Pancreas (tissue), 10 donors: ENCODE results near the gene ST6GALNAC3. TPM values are rescaled to one million over a fixed set of nuclear protein-coding genes. Genes with fewer than 3 reads are reported as not detected.

ENCODE experiments used
- ATAC-seq, 4 donors: fragments of 200-7000 bp; cut with Tn5 transposase; one replicate each; pipeline versions ENCODE4 v1.8.0 to v1.9.1; 2020; ENCODE audit warnings: mild to moderate bottlenecking in 4 of 4, moderate library complexity in 4 of 4
- DNase-seq, 6 donors: peaks; one replicate each; pipeline ENCODE4 v3.0.0-alpha.2; 2020
- FAIRE-seq: peaks from 2 replicates; lab custom pipeline; 2012; peaks lifted over from hg19 to GRCh38; lab: Jason Lieb, UNC
- H3K27ac ChIP-seq, 4 donors: fragments of 200-600 bp; sonication (generic); 1 replicate in 3 of 4; 2 replicates in 1 of 4; pipeline versions ENCODE4 v1.5.0 to v1.8.0; 2020
- H3K27me3 ChIP-seq, 4 donors: fragments of 200-600 bp; one replicate each; pipeline ENCODE4 v1.8.0; 2021
- H3K36me3 ChIP-seq, 3 donors: fragments of 200-600 bp; sonication (generic) in 1 of 3; one replicate each; pipeline versions ENCODE4 v1.5.0 to v1.8.0; 2020 to 2021
- H3K4me1 ChIP-seq, 3 donors: fragments of 200-600 bp; one replicate each; pipeline ENCODE4 v1.8.0; 2021
- H3K4me3 ChIP-seq, 4 donors: fragments of 200-600 bp; sonication (generic) in 2 of 4; one replicate each; pipeline versions ENCODE4 v1.5.0 to v1.8.0; 2020 to 2021
- H3K9me3 ChIP-seq, 4 donors: fragments of 200-600 bp; one replicate each; pipeline ENCODE4 v1.8.0; 2021
- WGBS, 2 donors: extraction: QIAGEN DNeasy Blood & Tissue Kit; methylation state at CpG; one replicate each; pipeline ENCODE4 v1.1.7; 2013; 5-methylcytosine and 5-hydroxymethylcytosine counted together
- intact Hi-C, 3 donors: fragments of 100-400 bp; cut with DNase I; formaldehyde crosslinking; loops; one replicate each; pipeline versions ENCODE4 v1.11.1 to v1.14.2; 2022
- polyA plus RNA-seq, 2 donors: library from polyadenylated mRNA; stranded (reverse); fragments of 200-250 nt; gene quantifications; one replicate each; pipeline ENCODE4 v1.2.3, GENCODE V29; 2013
- total RNA-seq, 6 donors: library from RNA; stranded (reverse); fragmentation: NEBNext Ultra II Directional in 4 of 6; extraction: Animal tissue kit (Norgen Biotek cat#: 25700) in 4 of 6; gene quantifications; one replicate each; pipeline versions ENCODE4 v1.2.1 to v1.2.4, GENCODE V29; 2021 to 2023
- TF ChIP-seq, protein P1 (sequence below), 4 donors: fragments of 200-600 bp; sonication (generic) in 3 of 4; IDR thresholded peaks; one replicate each; pipeline versions ENCODE4 v1.5.0 to v1.8.0; 2021; ENCODE audit warnings: antibody characterized with exemption in 4 of 4
- donor health status: healthy with polysubstance abuse.
- donor health status: DM: no; HTN: no; CAD: no; lungs with moderate emphysema.
- donor health status: DM: no; HTN: no; CAD: no.
- donor health status: control.
- donor health status: control.
- donor health status: Bipolar disorder and iron deficiency.
- donor health status: DM: yes; HTN: yes; CAD: no.
- donor health status: DM: no; HTN: no; CAD: no.
- donor health status: DM: no; HTN: no; CAD: no.
- donor health status: DM: yes; HTN: yes; CAD: no.

Gene ST6GALNAC3
- total and polyA plus RNA-seq, 8 donors, result 0.35 to 2.0 (median 0.80) TPM

GRCh38 chr1:76576876-76577524 lies 502.5 kb downstream of the ST6GALNAC3 start:
- Histone ChIP-seq H3K4me3 (no peak overlapping the region), H3K27me3 (no peaks in the 10 kb centered on the region), H3K27ac (no peak overlapping the region), H3K9me3 (no peaks in the 10 kb centered on the region), H3K4me1 (no peaks in the 10 kb centered on the region), H3K36me3 (no peaks in the 10 kb centered on the region)
- FAIRE-seq, result no peak
- WGBS, 2 donors, result 81 to 86% methylated on average over 3 of the region's 3 CpGs
- ATAC-seq, result no peak
- DNase-seq, result no peak
- intact Hi-C loops, result no loop called here
- TF ChIP-seq, protein P1, sequence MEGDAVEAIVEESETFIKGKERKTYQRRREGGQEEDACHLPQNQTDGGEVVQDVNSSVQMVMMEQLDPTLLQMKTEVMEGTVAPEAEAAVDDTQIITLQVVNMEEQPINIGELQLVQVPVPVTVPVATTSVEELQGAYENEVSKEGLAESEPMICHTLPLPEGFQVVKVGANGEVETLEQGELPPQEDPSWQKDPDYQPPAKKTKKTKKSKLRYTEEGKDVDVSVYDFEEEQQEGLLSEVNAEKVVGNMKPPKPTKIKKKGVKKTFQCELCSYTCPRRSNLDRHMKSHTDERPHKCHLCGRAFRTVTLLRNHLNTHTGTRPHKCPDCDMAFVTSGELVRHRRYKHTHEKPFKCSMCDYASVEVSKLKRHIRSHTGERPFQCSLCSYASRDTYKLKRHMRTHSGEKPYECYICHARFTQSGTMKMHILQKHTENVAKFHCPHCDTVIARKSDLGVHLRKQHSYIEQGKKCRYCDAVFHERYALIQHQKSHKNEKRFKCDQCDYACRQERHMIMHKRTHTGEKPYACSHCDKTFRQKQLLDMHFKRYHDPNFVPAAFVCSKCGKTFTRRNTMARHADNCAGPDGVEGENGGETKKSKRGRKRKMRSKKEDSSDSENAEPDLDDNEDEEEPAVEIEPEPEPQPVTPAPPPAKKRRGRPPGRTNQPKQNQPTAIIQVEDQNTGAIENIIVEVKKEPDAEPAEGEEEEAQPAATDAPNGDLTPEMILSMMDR (IDR thresholded peaks at IDR 0.05), result no peak

DNA sequence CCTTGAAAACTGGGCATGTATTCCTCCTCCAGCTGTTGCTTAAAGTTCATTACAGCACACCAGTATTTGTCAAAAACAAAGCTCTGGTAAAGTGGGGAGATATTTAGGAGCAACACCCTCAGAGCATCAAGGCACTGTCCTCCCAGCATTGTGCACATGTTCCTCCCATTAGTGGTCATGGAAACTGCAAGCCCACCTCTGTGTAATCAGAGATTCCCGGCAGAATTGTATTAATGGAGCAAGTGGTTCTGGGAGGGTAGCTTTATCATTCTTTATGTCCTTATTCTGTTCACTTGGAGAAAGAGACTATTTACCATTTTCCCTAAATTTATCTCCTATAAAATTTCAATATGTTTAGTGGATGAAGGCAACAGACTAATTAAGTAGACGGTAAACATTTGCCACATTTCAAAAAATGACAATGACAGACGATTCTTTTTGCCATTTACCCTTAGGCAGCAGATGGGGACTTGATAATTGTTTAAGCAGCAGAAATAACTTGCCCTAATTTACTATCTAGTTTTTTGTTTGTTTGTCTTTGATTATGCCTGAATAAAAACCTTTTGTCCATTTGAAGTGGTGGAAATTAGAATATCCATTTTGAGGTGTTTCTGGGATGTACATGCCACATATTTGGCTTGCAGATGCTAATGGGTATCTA lies 503.1 kb downstream of the ST6GALNAC3 start:
- FAIRE-seq, result no peak
- H3K4me3 ChIP-seq, result no peak overlapping the region
- WGBS, 2 donors, result 53 to 68% methylated on average over 3 of the region's 3 CpGs

DNA sequence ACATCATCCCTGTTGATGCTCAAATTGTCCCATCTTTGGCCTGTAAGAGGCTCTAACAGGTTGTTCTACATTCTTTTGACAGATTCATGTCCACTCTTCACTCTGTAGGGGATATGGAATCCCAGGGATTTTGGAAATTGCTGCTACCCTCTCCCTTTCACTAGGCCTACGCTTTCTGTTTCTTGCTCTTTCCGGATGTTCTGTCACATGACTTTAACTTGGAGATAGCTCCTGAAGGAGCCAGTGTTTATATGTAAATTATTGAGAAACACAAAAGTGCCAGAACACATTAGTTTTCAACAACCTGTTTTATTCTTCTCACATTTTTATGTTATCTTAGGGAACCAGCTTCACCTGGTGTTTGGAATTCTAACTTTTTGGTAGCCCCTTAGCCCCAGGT lies 505.7 kb downstream of the ST6GALNAC3 start:
- no peak overlapping the region for H3K27ac ChIP-seq
- H3K4me1 ChIP-seq, result no peaks in the 10 kb centered on the region
- TF ChIP-seq, protein P1 (IDR thresholded peaks at IDR 0.05), result no peak
- WGBS, 2 donors, result 89 to 90% methylated on average over 2 of the region's 2 CpGs
- H3K4me3 ChIP-seq, result no peak overlapping the region
- no peak for ATAC-seq
- intact Hi-C loops, result no loop called here
- no peaks in the 10 kb centered on the region for H3K36me3 ChIP-seq
- no peak for DNase-seq
- FAIRE-seq, result no peak
- H3K27me3 ChIP-seq, result no peaks in the 10 kb centered on the region
- H3K9me3 ChIP-seq, result no peaks in the 10 kb centered on the region

More for the DNA sequence above, 503.1 kb downstream of the ST6GALNAC3 start:
- Histone ChIP-seq H3K4me1 (no peaks in the 10 kb centered on the region), H3K9me3 (no peaks in the 10 kb centered on the region), H3K27me3 (no peaks in the 10 kb centered on the region), H3K27ac (no peak overlapping the region), H3K36me3 (no peaks in the 10 kb centered on the region)
- ATAC-seq (peak in 1 of 4 donors; percentile 22), DNase-seq (no peak)
- TF ChIP-seq, protein P1 (IDR thresholded peaks at IDR 0.05), result no peak
- intact Hi-C loops, result no loop called here

- intact Hi-C loops, result no loop called here
- ATAC-seq (no peak), FAIRE-seq (no peak), DNase-seq (no peak)
- TF ChIP-seq, protein P1 (IDR thresholded peaks at IDR 0.05), result no peak
- Histone ChIP-seq H3K4me3 (no peak overlapping the region), H3K36me3 (no peaks in the 10 kb centered on the region), H3K27me3 (no peaks in the 10 kb centered on the region), H3K4me1 (no peaks in the 10 kb centered on the region), H3K9me3 (no peaks in the 10 kb centered on the region), H3K27ac (no peak overlapping the region)
- 45 to 52% methylated on average over 2 of the region's 2 CpGs for WGBS, 2 donors
Observed at GRCh38 chr1:76581712-76582111, 507.2 kb downstream of the ST6GALNAC3 start.
